Astrocyte of the spinal cord (primary cell): ENCODE results near the gene GHR.

Experiments used
- DNase-seq: peaks from one replicate; pipeline ENCODE4 v3.0.0; 2011; ENCODE audit warnings: low read depth, low spot score
- H3K4me3 ChIP-seq: 2 replicates; pipeline ENCODE4 v1.5.1; 2011; ENCODE audit warnings: low read depth, mild to moderate bottlenecking, low read length, moderate library complexity
- in situ Hi-C: cut with HindIII; loops from 2 replicates; pipeline ENCODE4 v1.10.0; 2017; ENCODE audit warnings: low sequenced_read_pairs
- TF ChIP-seq, protein P1 (sequence below): IDR thresholded peaks from 2 replicates; pipeline ENCODE4 v1.5.1; 2012; ENCODE audit warnings: low read depth, mild to moderate bottlenecking, low read length, inconsistent platforms

Gene GHR

GRCh38 chr5:42506662-42507061, 83.4 kb downstream of the GHR start:
- TF ChIP-seq, protein P1, sequence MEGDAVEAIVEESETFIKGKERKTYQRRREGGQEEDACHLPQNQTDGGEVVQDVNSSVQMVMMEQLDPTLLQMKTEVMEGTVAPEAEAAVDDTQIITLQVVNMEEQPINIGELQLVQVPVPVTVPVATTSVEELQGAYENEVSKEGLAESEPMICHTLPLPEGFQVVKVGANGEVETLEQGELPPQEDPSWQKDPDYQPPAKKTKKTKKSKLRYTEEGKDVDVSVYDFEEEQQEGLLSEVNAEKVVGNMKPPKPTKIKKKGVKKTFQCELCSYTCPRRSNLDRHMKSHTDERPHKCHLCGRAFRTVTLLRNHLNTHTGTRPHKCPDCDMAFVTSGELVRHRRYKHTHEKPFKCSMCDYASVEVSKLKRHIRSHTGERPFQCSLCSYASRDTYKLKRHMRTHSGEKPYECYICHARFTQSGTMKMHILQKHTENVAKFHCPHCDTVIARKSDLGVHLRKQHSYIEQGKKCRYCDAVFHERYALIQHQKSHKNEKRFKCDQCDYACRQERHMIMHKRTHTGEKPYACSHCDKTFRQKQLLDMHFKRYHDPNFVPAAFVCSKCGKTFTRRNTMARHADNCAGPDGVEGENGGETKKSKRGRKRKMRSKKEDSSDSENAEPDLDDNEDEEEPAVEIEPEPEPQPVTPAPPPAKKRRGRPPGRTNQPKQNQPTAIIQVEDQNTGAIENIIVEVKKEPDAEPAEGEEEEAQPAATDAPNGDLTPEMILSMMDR, result no peak
- in situ Hi-C loops, result no loop called here
- no peak for DNase-seq
- no peak overlapping the region for H3K4me3 ChIP-seq

- DNase-seq, result no peak
- no peak overlapping the region for H3K4me3 ChIP-seq
- in situ Hi-C loops, result no loop called here
- TF ChIP-seq, protein P1, result no peak
These were observed 84.3 kb downstream of the GHR start for GRCh38 chr5:42507451-42508097.

DNA sequence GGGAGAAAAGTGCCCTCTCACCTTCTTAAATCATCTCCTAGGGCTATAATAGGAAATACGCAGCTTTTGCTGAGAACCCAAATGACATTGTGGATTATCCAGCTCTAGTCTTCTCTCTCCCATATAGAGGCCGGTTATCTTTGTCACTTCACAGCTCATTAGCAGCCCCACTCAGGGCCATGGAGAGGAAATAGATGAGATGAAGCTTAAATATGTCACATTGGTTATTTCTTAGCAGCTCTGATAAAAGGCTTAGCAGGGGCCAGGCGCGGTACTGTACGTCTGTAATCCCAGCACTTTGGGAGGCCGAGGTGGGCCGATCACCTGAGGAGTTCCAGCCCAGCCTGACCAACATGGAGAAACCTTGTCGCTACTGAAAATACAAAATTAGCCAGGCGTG, 90.0 kb downstream of the GHR start:
- no peak for DNase-seq
- in situ Hi-C loops, result no loop called here
- H3K4me3 ChIP-seq, result no peak overlapping the region
- TF ChIP-seq, protein P1, result no peak

DNA sequence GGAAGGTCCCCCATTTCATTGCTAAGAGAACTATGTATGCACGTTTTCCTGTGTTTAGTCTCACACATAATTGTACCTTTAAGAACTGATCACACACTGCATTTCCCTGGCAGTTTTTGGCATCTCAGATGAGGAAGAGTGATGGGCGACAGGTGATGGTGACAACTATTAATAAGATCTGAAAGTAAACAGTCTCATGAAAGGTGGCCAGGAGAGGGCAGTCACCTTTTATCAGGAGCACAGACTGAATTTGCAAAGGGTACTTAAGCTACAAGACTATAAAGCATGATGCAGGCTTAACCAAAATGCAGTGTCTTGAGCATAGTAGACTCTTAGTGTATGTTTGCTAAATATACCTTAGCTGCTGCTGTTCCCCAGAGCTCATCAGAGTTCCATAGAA, 91.5 kb downstream of the GHR start:
- DNase-seq, result no peak
- TF ChIP-seq, protein P1, result no peak
- H3K4me3 ChIP-seq, result no peak overlapping the region
- in situ Hi-C loops, result no loop called here

DNA sequence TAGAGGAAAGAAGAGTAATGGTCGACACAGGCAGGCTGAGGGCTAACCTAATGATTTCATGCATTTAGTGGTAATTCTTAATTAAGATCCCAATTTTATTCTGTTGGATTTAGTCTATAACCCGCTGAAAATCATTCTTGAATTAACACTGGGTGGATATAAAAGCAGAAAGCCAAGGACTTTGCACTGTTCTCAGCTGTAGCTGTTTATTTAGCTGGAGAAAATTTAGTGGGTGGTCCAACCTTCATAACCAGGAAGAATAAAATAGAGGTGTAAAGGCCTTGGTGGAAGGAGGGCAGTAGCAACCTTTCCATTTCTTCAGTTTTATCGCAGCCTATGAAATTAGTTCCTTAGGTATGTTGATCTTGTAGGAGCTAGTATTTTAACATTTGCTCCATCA, 92.3 kb downstream of the GHR start:
- DNase-seq, result no peak
- in situ Hi-C loops, result no loop called here
- no peak overlapping the region for H3K4me3 ChIP-seq
- TF ChIP-seq, protein P1, result no peak

DNA sequence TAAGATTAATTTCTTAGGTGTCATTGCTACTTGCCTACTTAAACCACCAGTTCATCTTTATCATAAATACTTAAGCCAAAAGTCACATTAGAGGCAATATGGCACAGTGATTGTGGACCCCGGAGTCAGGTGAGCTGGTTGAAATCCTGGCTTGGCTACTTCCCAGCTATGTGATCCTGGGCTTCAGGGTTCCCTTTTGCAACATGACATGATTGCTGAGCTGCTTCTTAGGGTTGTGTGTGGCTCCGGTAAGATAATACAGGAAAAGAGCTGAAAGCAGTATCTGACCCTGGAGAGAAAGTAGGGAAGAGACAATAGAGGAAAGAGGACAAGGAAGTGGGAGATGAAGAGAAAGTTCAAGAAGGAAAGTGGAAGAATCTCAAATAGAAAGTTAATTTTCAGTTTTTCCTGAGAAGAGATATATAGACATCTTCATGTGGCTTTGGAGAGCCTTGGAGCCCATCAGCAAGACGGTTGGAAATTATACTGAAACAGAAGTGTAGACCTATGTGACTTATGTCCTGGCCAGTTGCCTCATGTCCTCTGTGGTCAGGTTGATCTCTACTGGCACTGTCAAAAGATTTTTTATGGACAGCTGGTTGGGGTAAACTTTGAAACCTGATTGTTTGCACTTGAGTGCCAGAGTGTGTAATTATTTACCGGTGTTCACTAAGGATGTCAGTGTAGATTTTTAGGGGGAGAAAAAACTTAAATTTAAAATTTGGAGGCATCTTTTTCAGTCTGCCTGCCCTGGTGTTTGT, 93.2 kb downstream of the GHR start:
- TF ChIP-seq, protein P1, result no peak
- in situ Hi-C loops, result no loop called here
- no peak overlapping the region for H3K4me3 ChIP-seq
- no peak for DNase-seq
